GM23248 (cell line): Measurements from ENCODE around the gene YEATS2.

Experiments
- EZH2 ChIP-seq: fragments of 200-600 bp; sonication (generic); IDR thresholded peaks from 2 replicates; pipeline ENCODE4 v1.6.1; 2018; ENCODE audit warnings: antibody characterized with exemption, mild to moderate bottlenecking; ENCODE audit not compliant: insufficient read depth, poor library complexity, severe bottlenecking
- EZH2phosphoT487 ChIP-seq: fragments of 200-600 bp; sonication (generic); IDR thresholded peaks from 2 replicates; pipeline ENCODE4 v1.6.1; 2018; ENCODE audit warnings: antibody characterized with exemption, moderate library complexity, mild to moderate bottlenecking, low read depth; ENCODE audit not compliant: insufficient read depth

- TF ChIP-seq EZH2 (no peak), EZH2phosphoT487 (no peak)
These were observed 13.9 kb downstream of the YEATS2 start for GRCh38 chr3:183711516-183711915.
